Astrocyte (in vitro differentiated cells and primary cell): ENCODE results near the gene ELFN2. TPM values are rescaled to one million over a fixed set of nuclear protein-coding genes. Genes with fewer than 3 reads are reported as not detected.

Source experiments
- DNase-seq: peaks from one replicate; pipeline ENCODE4 v3.0.0-alpha.2; 2010; ENCODE audit warnings: low read depth
- FAIRE-seq: peaks from 2 replicates; lab custom pipeline; 2011; peaks lifted over from hg19 to GRCh38; lab: Jason Lieb, UNC
- H2AFZ ChIP-seq: 2 replicates; pipeline ENCODE4 v1.6.0; 2012; ENCODE audit warnings: low read depth, low read length, inconsistent platforms
- H3K27ac ChIP-seq: 2 replicates; pipeline ENCODE4 v1.5.1; 2011; ENCODE audit warnings: low read depth, low read length, inconsistent platforms
- H3K27me3 ChIP-seq: 2 replicates; pipeline ENCODE4 v1.6.0; 2011; ENCODE audit warnings: low read length, inconsistent platforms; ENCODE audit not compliant: insufficient read depth
- H3K36me3 ChIP-seq: 2 replicates; pipeline ENCODE4 v1.5.1; 2011; ENCODE audit warnings: low read length, inconsistent platforms; ENCODE audit not compliant: insufficient read depth
- H3K4me1 ChIP-seq: 2 replicates; pipeline ENCODE4 v1.5.1; 2011; ENCODE audit warnings: low read length, inconsistent platforms; ENCODE audit not compliant: insufficient read depth
- H3K4me2 ChIP-seq: 2 replicates; pipeline ENCODE4 v1.6.0; 2012; ENCODE audit warnings: low read length, inconsistent platforms
- H3K4me3 ChIP-seq: 2 replicates; pipeline ENCODE4 v1.5.1; 2011; ENCODE audit warnings: low read depth, mild to moderate bottlenecking, low read length, inconsistent platforms; ENCODE audit not compliant: insufficient read depth
- H3K79me2 ChIP-seq: 2 replicates; pipeline ENCODE4 v1.6.0; 2012; ENCODE audit warnings: mild to moderate bottlenecking, low read length, inconsistent platforms; ENCODE audit not compliant: insufficient read depth
- H3K9ac ChIP-seq: 2 replicates; pipeline ENCODE4 v1.6.0; 2012; ENCODE audit warnings: mild to moderate bottlenecking, low read length, inconsistent platforms
- H3K9me3 ChIP-seq: 2 replicates; pipeline ENCODE4 v1.5.1; 2012; ENCODE audit warnings: low read depth, mild to moderate bottlenecking, low read length, inconsistent platforms; ENCODE audit not compliant: insufficient read depth
- H4K20me1 ChIP-seq: 2 replicates; pipeline ENCODE4 v1.6.0; 2012; ENCODE audit warnings: low read length, inconsistent platforms; ENCODE audit not compliant: insufficient read depth
- H3K27ac Mint-ChIP-seq: one replicate; pipeline ENCODE4 v1.8.0; 2021; ENCODE audit warnings: mild to moderate bottlenecking, mixed read lengths; ENCODE audit not compliant: unreplicated experiment
- H3K27me3 Mint-ChIP-seq: one replicate; pipeline ENCODE4 v1.8.0; 2021; ENCODE audit warnings: low read depth, mixed read lengths; ENCODE audit not compliant: unreplicated experiment
- H3K36me3 Mint-ChIP-seq: one replicate; pipeline ENCODE4 v1.8.0; 2021; ENCODE audit warnings: low read depth, mixed read lengths; ENCODE audit not compliant: unreplicated experiment
- H3K4me1 Mint-ChIP-seq: one replicate; pipeline ENCODE4 v1.8.0; 2021; ENCODE audit warnings: low read depth, mixed read lengths; ENCODE audit not compliant: unreplicated experiment
- H3K4me3 Mint-ChIP-seq: one replicate; pipeline ENCODE4 v1.8.0; 2021; ENCODE audit warnings: mild to moderate bottlenecking, moderate library complexity, mixed read lengths; ENCODE audit not compliant: unreplicated experiment
- H3K9me3 Mint-ChIP-seq: one replicate; pipeline ENCODE4 v1.8.0; 2021; ENCODE audit warnings: mild to moderate bottlenecking, mixed read lengths; ENCODE audit not compliant: unreplicated experiment
- CTCF ChIP-seq: IDR thresholded peaks from 2 replicates; pipeline ENCODE4 v1.5.1; 2011; ENCODE audit warnings: low read depth, mild to moderate bottlenecking, inconsistent platforms, low read length, moderate library complexity; ENCODE audit not compliant: insufficient read depth
- EZH2 ChIP-seq: IDR thresholded peaks from 2 replicates; pipeline ENCODE4 v1.6.1; 2012; ENCODE audit warnings: mild to moderate bottlenecking, low read length, inconsistent platforms; ENCODE audit not compliant: insufficient read depth
- total RNA-seq: library from RNA; stranded (reverse); gene quantifications from 2 replicates; pipeline ENCODE4 v1.2.1, GENCODE V29; 2021

ELFN2 gene
- total RNA-seq, 1 donor from 2014 or later = 2.8 TPM

- Mint-ChIP-seq H3K4me3 (no peak overlapping the region), H3K27me3 (peaks cover 73% of the 10 kb centered on the region), H3K36me3 (no peaks in the 10 kb centered on the region), H3K9me3 (peaks cover 7% of the 10 kb centered on the region), H3K27ac (no peak overlapping the region), H3K4me1 (no peaks in the 10 kb centered on the region)
- H3K4me1 ChIP-seq = peaks cover 16% of the 10 kb centered on the region
- no peak overlapping the region for H2AFZ ChIP-seq
- no peaks in the 10 kb centered on the region for H4K20me1 ChIP-seq
- H3K4me3 ChIP-seq = no peak overlapping the region
- no peak for TF ChIP-seq EZH2
- TF ChIP-seq CTCF = no peak
- no peak overlapping the region for H3K9ac ChIP-seq
- DNase-seq (no peak), FAIRE-seq (no peak)
- no peaks in the 10 kb centered on the region for H3K27me3 ChIP-seq
- no peaks in the 10 kb centered on the region for H3K9me3 ChIP-seq
- H3K4me2 ChIP-seq = no peak overlapping the region
- no peaks in the 10 kb centered on the region for H3K79me2 ChIP-seq
- H3K36me3 ChIP-seq = no peaks in the 10 kb centered on the region
- no peak overlapping the region for H3K27ac ChIP-seq
Observed at GRCh38 chr22:37355174-37355573, 72.1 kb downstream of the ELFN2 start.

GRCh38 chr22:37354670-37355069, 72.6 kb downstream of the ELFN2 start:
- Mint-ChIP-seq H3K27me3 (peaks cover 73% of the 10 kb centered on the region), H3K4me1 (no peaks in the 10 kb centered on the region), H3K9me3 (peaks cover 7% of the 10 kb centered on the region), H3K27ac (no peak overlapping the region), H3K4me3 (no peak overlapping the region), H3K36me3 (no peaks in the 10 kb centered on the region)
- H3K36me3 ChIP-seq = no peaks in the 10 kb centered on the region
- H2AFZ ChIP-seq = no peak overlapping the region
- no peak overlapping the region for H3K4me3 ChIP-seq
- DNase-seq (no peak), FAIRE-seq (no peak)
- H3K79me2 ChIP-seq = no peaks in the 10 kb centered on the region
- H3K9ac ChIP-seq = no peak overlapping the region
- H3K4me1 ChIP-seq = peaks cover 16% of the 10 kb centered on the region
- no peaks in the 10 kb centered on the region for H3K27me3 ChIP-seq
- peak overlapping the region; percentile 65 for H3K4me2 ChIP-seq
- H3K9me3 ChIP-seq = no peaks in the 10 kb centered on the region
- H3K27ac ChIP-seq = no peak overlapping the region
- no peak for TF ChIP-seq EZH2
- TF ChIP-seq CTCF = no peak
- no peaks in the 10 kb centered on the region for H4K20me1 ChIP-seq

DNA sequence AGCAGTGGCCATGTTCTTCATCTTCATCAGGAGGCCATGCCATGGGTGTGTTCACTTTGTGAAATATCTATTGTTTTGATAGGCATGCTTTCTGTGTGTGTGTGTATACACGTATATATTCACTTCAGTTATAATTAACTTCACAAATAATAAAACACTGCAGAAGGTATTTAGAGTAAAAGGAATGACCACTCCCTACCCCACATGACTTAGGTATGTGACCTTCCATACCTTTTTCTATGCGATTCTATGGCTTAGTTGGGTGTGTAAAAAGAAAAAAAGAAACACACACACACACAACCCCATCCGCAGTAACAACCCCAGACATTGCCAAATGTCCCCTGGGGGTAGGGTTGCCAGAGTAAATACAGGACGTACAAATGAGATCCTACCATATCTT, 73.0 kb downstream of the ELFN2 start:
- H3K4me1 Mint-ChIP-seq = no peaks in the 10 kb centered on the region
- no peak overlapping the region for H3K27ac Mint-ChIP-seq
- no peak overlapping the region for H3K4me3 ChIP-seq
- H3K36me3 ChIP-seq = no peaks in the 10 kb centered on the region
- peaks cover 7% of the 10 kb centered on the region for H3K9me3 Mint-ChIP-seq
- H3K79me2 ChIP-seq = no peaks in the 10 kb centered on the region
- H3K9ac ChIP-seq = no peak overlapping the region
- H2AFZ ChIP-seq = no peak overlapping the region
- no peak for FAIRE-seq
- no peaks in the 10 kb centered on the region for H3K9me3 ChIP-seq
- no peaks in the 10 kb centered on the region for H4K20me1 ChIP-seq
- H3K27me3 ChIP-seq = no peaks in the 10 kb centered on the region
- no peak overlapping the region for H3K27ac ChIP-seq
- TF ChIP-seq EZH2 (no peak), CTCF (no peak)
- no peak overlapping the region for H3K4me3 Mint-ChIP-seq
- peak overlapping the region; percentile 65 for H3K4me2 ChIP-seq
- H3K27me3 Mint-ChIP-seq = peaks cover 76% of the 10 kb centered on the region
- H3K4me1 ChIP-seq = peaks cover 16% of the 10 kb centered on the region
- no peaks in the 10 kb centered on the region for H3K36me3 Mint-ChIP-seq
- DNase-seq = no peak
